OCI-LY1 (cell line): Measurements from ENCODE around the gene KLF3.

ENCODE experiments used
- H2AFZ ChIP-seq: fragments of 200-600 bp; sonication (generic), shearing (Covaris generic); 2 replicates; pipeline ENCODE4 v1.6.0; 2014; ENCODE audit warnings: antibody characterized with exemption, mild to moderate bottlenecking, low read length
- H3F3A ChIP-seq: fragments of 200-600 bp; sonication (generic), shearing (Covaris generic); 2 replicates; pipeline ENCODE4 v1.6.0; 2014; ENCODE audit warnings: mild to moderate bottlenecking, antibody characterized with exemption, low read length, moderate library complexity; ENCODE audit not compliant: insufficient read depth
- H3K27ac ChIP-seq: fragments of 200-600 bp; sonication (generic); 2 replicates; pipeline ENCODE4 v1.5.1; 2014; ENCODE audit warnings: low read length, mixed run types, mild to moderate bottlenecking, low read depth; ENCODE audit not compliant: poor library complexity, severe bottlenecking
- H3K27me3 ChIP-seq: fragments of 200-600 bp; sonication (generic); 2 replicates; pipeline ENCODE4 v1.6.0; 2014; ENCODE audit warnings: antibody characterized with exemption, mild to moderate bottlenecking, low read length, moderate library complexity; ENCODE audit not compliant: insufficient read depth
- H3K36me3 ChIP-seq: fragments of 200-600 bp; sonication (generic); 2 replicates; pipeline ENCODE4 v1.6.1; 2014; ENCODE audit warnings: mild to moderate bottlenecking, antibody characterized with exemption, low read length, moderate library complexity, mixed read lengths; ENCODE audit not compliant: insufficient read depth
- H3K4me1 ChIP-seq: fragments of 200-600 bp; sonication (generic); 2 replicates; pipeline ENCODE4 v1.5.1; 2014; ENCODE audit warnings: mild to moderate bottlenecking, low read length, moderate library complexity; ENCODE audit not compliant: insufficient read depth, severe bottlenecking
- H3K4me2 ChIP-seq: fragments of 200-600 bp; sonication (generic), shearing (Covaris generic); 2 replicates; pipeline ENCODE4 v1.6.1; 2014; ENCODE audit warnings: low read length
- H3K4me3 ChIP-seq: fragments of 200-600 bp; sonication (generic); 2 replicates; pipeline ENCODE4 v1.5.1; 2014; ENCODE audit warnings: low read length, low read depth, mild to moderate bottlenecking, mixed read lengths; ENCODE audit not compliant: poor library complexity, severe bottlenecking
- H3K79me2 ChIP-seq: fragments of 200-600 bp; shearing (Covaris generic); 2 replicates; pipeline ENCODE4 v1.6.1; 2016; ENCODE audit warnings: mixed run types, low read length, mixed read lengths; ENCODE audit not compliant: insufficient read depth
- H3K9ac ChIP-seq: fragments of 200-600 bp; sonication (generic), shearing (Covaris generic); 2 replicates; pipeline ENCODE4 v1.6.1; 2014; ENCODE audit warnings: mild to moderate bottlenecking, low read length, mixed read lengths
- H3K9me2 ChIP-seq: fragments of 200-600 bp; sonication (generic), shearing (Covaris generic); 2 replicates; pipeline ENCODE4 v1.6.1; 2014; ENCODE audit warnings: low read depth, mild to moderate bottlenecking, low read length, mixed read lengths
- H3K9me3 ChIP-seq: fragments of 200-600 bp; shearing (Covaris generic); 2 replicates; pipeline ENCODE4 v1.6.1; 2014; ENCODE audit warnings: low read length, mixed read lengths
- H4K20me1 ChIP-seq: fragments of 200-600 bp; sonication (generic), shearing (Covaris generic); 2 replicates; pipeline ENCODE4 v1.6.0; 2016; ENCODE audit warnings: mild to moderate bottlenecking, low read length; ENCODE audit not compliant: insufficient read depth
- CTCF ChIP-seq: fragments of 200-600 bp; sonication (generic), shearing (Covaris generic); IDR thresholded peaks from 2 replicates; pipeline ENCODE4 v1.5.1; 2017; ENCODE audit warnings: mild to moderate bottlenecking, antibody characterized with exemption, low read length, moderate library complexity, mixed read lengths
- EZH2 ChIP-seq: fragments of 200-600 bp; sonication (generic), shearing (Covaris generic); IDR thresholded peaks from 2 replicates; pipeline ENCODE4 v1.8.0; 2017; ENCODE audit warnings: borderline replicate concordance, mixed run types, mild to moderate bottlenecking, antibody characterized with exemption, low read length, moderate library complexity, mixed read lengths

KLF3 gene

GRCh38 chr4:38678078-38678477, 14.1 kb downstream of the KLF3 start:
- Histone ChIP-seq H4K20me1 (no peaks in the 10 kb centered on the region), H3K27ac (no peak overlapping the region), H3K36me3 (no peaks in the 10 kb centered on the region), H3K9ac (no peak overlapping the region), H3K4me1 (no peaks in the 10 kb centered on the region), H3K79me2 (no peaks in the 10 kb centered on the region), H2AFZ (no peak overlapping the region), H3K27me3 (no peaks in the 10 kb centered on the region; the same call in 1 of the 2 replicates), H3K9me3 (no peaks in the 10 kb centered on the region), H3K4me3 (no peak overlapping the region), H3K9me2 (no peaks in the 10 kb centered on the region), H3F3A (no peaks in the 10 kb centered on the region), H3K4me2 (no peak overlapping the region)
- TF ChIP-seq CTCF (no peak), EZH2 (no peak)

GRCh38 chr4:38679921-38680320, 15.9 kb downstream of the KLF3 start:
- Histone ChIP-seq H3K27me3 (no peaks in the 10 kb centered on the region; the same call in 1 of the 2 replicates), H3K9me3 (no peaks in the 10 kb centered on the region), H3K4me3 (no peak overlapping the region), H3K4me2 (no peak overlapping the region), H2AFZ (no peak overlapping the region), H3F3A (no peaks in the 10 kb centered on the region), H3K79me2 (no peaks in the 10 kb centered on the region), H3K9ac (no peak overlapping the region), H4K20me1 (no peaks in the 10 kb centered on the region), H3K9me2 (no peaks in the 10 kb centered on the region), H3K27ac (no peak overlapping the region), H3K4me1 (no peaks in the 10 kb centered on the region), H3K36me3 (no peaks in the 10 kb centered on the region)
- TF ChIP-seq EZH2: no peak
- TF ChIP-seq CTCF: no peak

- Histone ChIP-seq H3K27me3 (no peaks in the 10 kb centered on the region; the same call in 1 of the 2 replicates), H4K20me1 (no peaks in the 10 kb centered on the region), H3K27ac (no peak overlapping the region), H3K4me2 (no peak overlapping the region), H3K79me2 (no peaks in the 10 kb centered on the region), H3K4me3 (no peak overlapping the region), H3K9me2 (no peaks in the 10 kb centered on the region), H3K4me1 (no peaks in the 10 kb centered on the region), H3F3A (no peaks in the 10 kb centered on the region), H2AFZ (no peak overlapping the region), H3K9ac (no peak overlapping the region), H3K36me3 (no peaks in the 10 kb centered on the region), H3K9me3 (no peaks in the 10 kb centered on the region)
- TF ChIP-seq CTCF (no peak), EZH2 (no peak)
Measured at GRCh38 chr4:38681281-38681991, 17.4 kb downstream of the KLF3 start.
